ENCODE measurements around the gene CNTNAP5.

- no peak for TF ChIP-seq CTCF (IDR thresholded peaks at IDR 0.05)
- no peak for TF ChIP-seq POLR2A (IDR thresholded peaks at IDR 0.05)
These were observed 242.7 kb downstream of the CNTNAP5 start for GRCh38 chr2:124267794-124268193.
